H1 (cell line): ENCODE measurements around the gene KLHL3. TPM values are rescaled to one million over a fixed set of nuclear protein-coding genes. Genes with fewer than 3 reads are reported as not detected.

Experiments
- BRCA1 ChIP-seq: IDR thresholded peaks from 2 replicates; pipeline ENCODE4 v1.6.1; 2012; ENCODE audit warnings: low read depth, low read length, improper control_type of control experiment
- CHD7 ChIP-seq: fragments of 300-600 bp; sonication (generic); IDR thresholded peaks from 2 replicates; pipeline ENCODE4 v1.7.1; 2012; ENCODE audit warnings: low read length, moderate library complexity, mild to moderate bottlenecking, inconsistent platforms; ENCODE audit not compliant: insufficient replicate concordance
- CREB1 ChIP-seq: IDR thresholded peaks from 2 replicates; pipeline ENCODE4 v1.6.1; 2012; ENCODE audit warnings: inconsistent platforms
- MAX ChIP-seq: IDR thresholded peaks from 2 replicates; pipeline ENCODE4 v1.6.1; 2012; ENCODE audit warnings: inconsistent platforms
- NANOG ChIP-seq: IDR thresholded peaks from 2 replicates; pipeline ENCODE4 v1.6.1; 2011; ENCODE audit warnings: low read length, low read depth, mild to moderate bottlenecking, inconsistent platforms; ENCODE audit not compliant: insufficient read depth, poor library complexity, severe bottlenecking
- RBBP5 ChIP-seq: IDR thresholded peaks from 2 replicates; pipeline ENCODE4 v1.7.1; 2012; ENCODE audit warnings: low read depth, mild to moderate bottlenecking, inconsistent platforms, low read length, moderate library complexity, borderline replicate concordance
- polyA plus RNA-seq, 7 experiments: library from polyadenylated mRNA; depleted of rRNA in 3 of 7; stranded (reverse) in 5 of 7; unstranded in 2 of 7; fragments of >200 nt in 5 of 7; fragments of 200-250 nt in 2 of 7; gene quantifications; 1 replicate in 5 of 7; 2 replicates in 1 of 7; 4 replicates in 1 of 7; pipeline versions ENCODE4 v1.2.1 to v1.2.3, GENCODE V29; 2011 to 2013; ENCODE audit warnings: missing spikeins in 2 of 7, mixed read lengths in 2 of 7
- total RNA-seq: library from RNA; stranded (reverse); fragmentation: NEBNext Ultra II Directional; extraction: Animal tissue kit (Norgen Biotek cat#: 25700); gene quantifications from 2 replicates; pipeline ENCODE4 v1.2.1, GENCODE V29; 2021
- TF ChIP-seq, protein P1 (sequence below): IDR thresholded peaks from 2 replicates; pipeline ENCODE4 v1.6.1; 2011; ENCODE audit warnings: low read length, improper control_type of control experiment

Gene KLHL3
- total and polyA plus RNA-seq, 2 of the 8 experiments (the other 6 are each of a cell fraction or from before 2014, with no cell fraction given), result 7.4 to 13.7 TPM

- TF ChIP-seq CHD7 (no peak), RBBP5 (no peak), NANOG (no peak), CREB1 (no peak), MAX (no peak), BRCA1 (no peak)
- TF ChIP-seq, protein P1, sequence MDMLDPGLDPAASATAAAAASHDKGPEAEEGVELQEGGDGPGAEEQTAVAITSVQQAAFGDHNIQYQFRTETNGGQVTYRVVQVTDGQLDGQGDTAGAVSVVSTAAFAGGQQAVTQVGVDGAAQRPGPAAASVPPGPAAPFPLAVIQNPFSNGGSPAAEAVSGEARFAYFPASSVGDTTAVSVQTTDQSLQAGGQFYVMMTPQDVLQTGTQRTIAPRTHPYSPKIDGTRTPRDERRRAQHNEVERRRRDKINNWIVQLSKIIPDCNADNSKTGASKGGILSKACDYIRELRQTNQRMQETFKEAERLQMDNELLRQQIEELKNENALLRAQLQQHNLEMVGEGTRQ, result no peak
These were observed 1.7 kb upstream of the KLHL3 start (continued) for GRCh38 chr5:137737349-137738131.
